DMS114 treated with DMSO at 0.1 percent for 48 hours (cell line): ENCODE measurements around the gene ADCY5.

Experiments used
- DNase-seq: peaks from one replicate; lab custom pipeline; 2025; ENCODE audit not compliant: unreplicated experiment; lab: John Stamatoyannopoulos, UW

Gene ADCY5

DNA sequence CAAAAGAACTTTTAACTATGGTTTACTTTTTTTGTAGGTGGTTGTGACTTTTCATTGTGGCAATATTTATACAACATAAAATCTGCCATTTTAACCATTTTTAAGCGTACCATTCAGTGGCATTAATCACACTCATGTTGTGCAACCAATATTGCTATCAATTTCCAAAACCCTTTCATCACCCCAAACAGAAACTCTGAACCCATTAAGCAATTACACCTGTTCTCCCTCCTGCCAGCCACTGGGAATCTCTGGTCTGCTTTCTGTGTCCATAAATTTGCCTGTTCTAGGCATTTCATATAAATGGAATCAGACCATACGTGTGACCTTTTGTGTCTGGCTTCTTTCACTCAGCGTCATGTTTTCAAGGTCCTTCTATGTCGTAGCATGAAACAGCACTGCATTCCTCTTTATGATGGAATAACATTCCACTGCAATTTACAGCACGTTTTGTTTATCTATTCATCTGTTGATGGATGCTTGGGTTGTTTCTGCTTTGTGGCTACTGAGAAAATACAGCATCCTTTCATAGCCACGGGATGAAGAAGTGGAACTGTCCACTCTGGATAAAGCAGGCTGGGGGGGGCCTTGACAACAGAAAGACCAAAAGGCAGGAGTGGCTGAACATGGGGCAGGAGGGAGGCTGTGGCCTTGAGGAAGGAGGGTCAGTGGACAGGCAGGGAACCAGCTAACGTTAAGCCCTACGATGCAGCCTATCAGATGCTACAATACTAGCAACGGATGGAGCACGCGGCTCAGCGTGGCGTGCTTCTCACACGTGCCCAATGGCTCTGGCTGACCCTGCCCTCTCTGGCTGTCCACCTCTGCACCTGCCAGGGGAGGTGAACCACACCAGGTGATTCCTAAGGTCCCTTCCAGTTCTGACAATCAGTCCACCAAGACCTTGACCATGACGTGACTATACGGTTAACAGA lies 136.3 kb downstream of the ADCY5 start:
- no peak for DNase-seq

DNA sequence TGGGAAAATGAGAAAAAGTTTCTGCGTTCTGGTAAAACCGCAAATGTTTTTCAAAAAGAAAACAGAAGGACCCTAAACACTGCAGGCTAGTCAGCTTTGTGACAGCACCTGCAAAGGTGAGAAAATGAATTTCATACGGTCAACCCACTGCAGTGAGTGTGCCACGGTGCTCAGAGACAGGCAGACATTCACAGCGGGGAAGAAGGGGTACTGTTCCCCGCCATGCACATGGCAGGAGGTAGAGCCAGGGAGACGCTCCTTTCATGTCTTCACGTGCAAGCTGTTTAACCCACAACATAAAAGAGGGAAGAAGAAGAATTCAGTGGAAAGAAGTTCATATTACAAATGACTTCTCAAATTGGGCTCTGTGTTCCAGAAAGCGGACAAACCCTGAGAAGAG lies 137.7 kb downstream of the ADCY5 start:
- no peak for DNase-seq

DNA sequence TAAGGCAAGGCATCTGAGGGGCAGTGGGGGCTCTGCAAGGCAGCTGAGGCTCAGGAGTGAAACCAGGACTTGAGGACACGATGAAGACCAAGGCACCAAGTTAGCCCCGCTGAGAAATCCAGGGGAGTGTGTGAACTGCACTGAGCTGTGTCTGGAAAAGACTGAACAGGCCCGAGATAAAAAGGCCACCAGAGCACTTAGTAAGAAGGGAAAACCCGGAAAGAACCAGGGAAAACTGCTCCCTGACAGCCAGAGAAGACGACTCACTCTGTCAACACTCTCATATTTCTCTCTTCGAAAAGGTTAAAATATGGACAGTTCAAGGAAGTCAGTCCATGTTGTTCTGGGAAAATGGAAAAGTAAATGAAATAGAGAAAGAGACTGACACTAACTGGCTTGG lies 138.1 kb downstream of the ADCY5 start:
- DNase-seq = no peak

DNA sequence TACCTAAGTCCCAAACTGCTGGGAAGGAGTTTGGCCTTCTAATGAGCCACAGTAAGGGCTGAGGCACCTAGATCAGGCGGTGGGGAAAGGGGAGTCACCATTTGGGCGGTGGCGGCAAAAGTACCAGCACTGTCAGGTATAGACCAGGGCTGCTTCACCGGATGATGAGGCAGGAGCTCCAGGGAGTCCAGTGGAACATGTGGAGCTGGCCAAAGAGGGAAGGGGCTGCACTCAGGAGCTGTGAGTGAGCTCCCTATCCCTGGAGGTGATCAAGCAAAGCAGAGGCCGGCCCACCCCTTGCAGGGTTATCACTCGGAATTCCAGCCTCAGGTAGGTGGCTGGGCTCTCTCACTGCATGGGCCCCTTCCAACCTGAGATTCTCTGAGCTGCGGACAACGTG lies 138.7 kb downstream of the ADCY5 start:
- no peak for DNase-seq

DNA sequence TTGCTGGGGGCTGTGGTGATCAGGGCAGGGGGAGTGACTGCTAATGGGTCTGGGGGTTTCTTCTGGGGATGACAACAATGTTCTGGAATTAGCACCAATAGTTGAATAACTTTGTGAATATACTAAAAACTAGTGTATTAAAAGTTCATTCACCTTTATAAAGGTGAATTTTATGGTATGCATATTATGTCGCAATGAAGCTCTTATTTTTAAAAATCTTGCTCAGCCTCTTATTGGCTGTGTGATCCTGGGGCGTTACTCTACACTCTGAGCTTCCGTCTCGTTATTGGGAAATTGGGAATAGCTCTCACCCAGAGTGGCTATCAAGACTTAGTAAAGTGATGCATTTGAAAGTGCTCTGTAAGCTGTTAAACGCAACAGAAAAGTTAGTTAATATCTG lies 141.8 kb downstream of the ADCY5 start:
- DNase-seq = no peak

DNA sequence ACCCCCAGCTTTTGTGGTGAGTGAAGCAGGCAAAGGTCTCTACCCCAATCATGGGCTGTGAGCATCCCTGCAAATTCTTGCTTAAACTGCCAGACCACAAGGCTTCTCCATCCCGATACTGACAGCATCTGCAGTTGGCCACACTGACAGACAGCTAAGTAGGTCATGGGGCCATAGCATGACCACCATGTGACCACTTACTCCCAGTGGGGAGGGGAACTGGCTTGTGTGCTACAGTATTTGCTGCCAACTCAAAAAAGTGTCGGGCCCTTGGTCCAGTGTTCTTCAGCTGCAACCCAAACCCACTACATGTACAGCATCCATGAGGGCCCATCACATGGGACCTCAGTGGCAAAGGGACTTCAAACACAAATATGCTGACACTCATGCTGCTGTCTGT lies 143.7 kb downstream of the ADCY5 start:
- DNase-seq = no peak

DNA sequence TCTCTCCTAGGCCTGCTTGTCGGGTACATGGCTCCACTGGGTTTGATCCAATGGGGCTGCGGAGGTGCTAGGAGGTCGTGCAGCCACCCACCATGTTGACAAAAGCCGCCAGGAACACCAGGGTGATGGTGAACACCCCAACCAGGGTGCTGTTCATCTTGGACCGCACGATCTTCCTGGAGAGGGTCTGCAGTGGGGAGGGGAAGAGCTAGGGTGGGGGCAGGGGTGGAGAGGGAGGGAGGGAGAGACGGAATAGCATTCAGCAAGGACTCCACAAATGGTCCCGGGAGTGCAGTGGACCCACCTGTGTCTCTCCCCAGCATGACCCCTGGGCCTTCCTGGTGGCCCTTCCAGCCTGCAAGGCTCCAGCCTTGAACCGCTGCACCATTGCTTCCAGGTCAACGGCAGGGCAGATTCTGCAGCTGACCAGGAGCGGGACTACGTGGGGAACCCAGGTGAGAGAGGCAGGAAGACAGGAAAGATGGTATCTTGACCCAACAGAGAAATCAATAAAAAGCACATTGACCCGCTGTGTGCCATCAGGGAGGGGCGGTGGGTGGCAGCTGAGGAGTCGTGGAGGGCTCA lies 144.8 kb downstream of the ADCY5 start:
- DNase-seq = no peak

DNA sequence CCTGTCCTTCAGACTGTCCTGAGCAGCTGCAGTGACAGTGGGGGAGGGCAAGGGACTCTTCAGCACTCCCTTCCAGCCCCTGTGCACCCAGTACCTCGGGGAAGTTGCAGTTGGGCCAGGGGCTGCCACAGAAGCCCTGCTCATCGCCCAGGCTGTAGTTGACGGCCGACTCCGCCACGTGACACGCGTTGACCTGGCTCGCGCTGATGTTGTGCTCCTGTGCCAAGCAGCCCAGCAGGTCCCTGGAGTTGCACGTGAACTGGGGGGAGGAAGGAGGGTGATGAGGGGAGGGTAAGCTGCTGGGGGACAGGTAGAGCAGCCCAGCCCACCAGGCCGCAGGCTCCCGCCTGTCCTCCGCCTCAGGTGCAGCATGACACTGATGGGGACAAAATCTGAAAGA lies 145.9 kb downstream of the ADCY5 start:
- DNase-seq = no peak

DNA sequence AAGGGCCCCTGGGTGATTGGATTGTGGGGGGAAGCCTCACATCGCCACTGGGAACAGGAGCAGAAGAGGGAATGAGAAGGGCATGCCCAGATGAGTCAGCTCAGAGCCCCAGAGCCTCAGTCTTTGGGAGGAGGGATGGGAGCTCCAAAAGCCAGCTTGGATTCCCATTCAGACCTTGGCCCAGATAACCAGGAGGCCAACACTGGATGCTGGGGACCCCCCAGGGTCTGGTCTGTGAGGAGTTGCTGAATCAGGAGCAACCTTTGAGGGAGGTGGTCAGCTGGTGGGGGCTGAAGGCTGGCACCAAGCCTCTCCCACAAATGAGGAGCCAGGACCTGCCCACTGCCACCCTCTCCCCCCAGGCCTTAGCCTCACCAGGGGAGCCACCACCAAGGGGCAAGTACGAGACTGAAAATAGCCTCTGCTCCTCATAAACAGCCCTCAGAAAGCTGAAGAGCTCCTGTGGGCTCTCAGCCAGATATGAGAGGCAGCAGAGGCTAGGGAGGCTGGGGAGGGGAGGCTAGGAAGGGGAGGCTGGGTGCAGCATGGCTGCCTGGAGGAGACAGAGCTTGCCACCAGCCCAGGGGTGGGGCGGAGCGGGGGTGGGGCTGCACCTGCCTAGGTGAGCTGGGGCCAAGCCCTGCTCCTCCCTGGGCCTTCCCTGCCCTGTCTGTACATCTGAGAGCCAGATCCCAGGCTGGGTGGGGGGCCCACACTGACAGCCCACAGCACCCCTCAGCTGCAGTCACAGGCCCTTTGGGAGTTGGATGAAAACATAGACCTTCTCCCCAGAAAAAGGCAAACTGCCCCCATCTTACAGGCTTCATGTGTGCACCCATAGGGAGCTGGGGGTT lies 147.3 kb downstream of the ADCY5 start:
- DNase-seq = no peak

DNA sequence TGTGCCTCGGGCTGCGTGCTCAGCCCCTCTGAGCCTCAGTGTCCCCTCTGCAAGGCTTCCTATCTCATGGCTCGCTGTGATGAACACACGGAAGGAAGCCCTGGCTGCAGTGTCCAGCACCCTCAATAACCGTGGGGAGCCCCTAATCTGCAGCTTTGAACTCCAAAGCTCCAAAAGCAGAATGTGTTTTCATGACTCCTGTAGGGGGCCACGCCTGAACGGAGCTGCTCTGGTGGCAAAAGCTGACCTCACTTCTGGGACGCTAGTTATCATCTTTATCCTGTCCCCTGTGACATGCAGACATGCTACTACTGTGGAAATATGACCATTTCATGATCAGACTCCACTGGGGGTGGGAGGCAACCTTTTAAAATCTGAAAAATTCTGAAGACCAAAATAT lies 148.3 kb downstream of the ADCY5 start:
- no peak for DNase-seq

DNA sequence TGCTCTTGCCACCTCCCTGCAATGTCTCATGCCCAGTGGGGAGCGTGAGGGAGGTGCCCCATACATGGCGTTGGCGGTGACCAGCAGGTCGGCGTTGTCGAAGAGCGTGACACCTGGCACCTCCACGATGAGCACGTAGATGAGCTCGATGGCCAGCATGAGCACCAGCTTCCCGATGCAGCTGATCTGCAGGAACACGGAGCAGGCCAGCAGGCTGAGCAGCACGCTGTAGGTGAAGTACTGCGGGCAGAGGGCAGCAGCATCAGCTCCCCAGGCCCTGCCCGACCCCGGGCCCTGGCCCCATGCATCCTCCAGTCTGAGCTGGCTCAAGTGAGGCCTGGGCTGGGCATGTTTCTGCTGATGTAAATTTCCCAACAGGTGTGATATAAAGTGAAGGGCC lies 148.8 kb downstream of the ADCY5 start:
- no peak for DNase-seq

DNA sequence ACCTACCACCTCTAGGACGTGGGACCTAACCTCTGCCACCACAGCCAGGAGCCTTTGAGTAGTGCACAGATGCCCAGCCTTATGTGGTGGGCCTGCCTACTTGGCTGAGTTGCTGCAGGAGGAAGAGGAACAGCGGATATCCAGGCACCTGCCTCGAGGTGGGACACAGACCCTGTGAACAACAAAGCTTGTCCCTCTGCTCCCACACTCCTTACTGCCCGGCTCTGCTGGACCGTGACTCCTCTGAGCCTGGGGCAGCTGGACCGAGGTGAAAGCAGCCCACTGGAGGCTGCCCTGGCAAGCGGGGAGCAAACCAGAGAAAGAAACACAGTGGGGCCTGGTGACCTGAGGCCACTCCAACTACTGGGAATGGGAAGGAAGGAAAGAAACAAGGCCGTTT lies 149.3 kb downstream of the ADCY5 start:
- no peak for DNase-seq

DNA sequence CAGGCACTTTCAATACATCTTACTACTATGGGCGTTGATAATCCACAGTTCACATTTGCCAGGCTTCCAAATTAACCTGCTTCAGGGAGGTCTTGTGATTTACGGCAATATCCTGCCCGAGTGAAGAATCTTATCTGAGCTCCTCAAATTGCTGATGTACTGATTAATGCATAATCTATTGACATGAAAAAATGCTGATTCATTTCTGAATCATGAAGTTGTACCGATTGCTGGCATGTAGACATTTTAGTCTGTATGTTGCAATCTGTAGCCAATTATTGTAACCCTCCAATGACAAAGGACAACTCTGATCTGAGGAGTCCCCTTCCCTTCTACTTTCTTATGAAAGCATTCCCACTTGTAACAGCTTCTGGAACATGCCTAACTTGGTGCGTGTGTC lies 150.0 kb downstream of the ADCY5 start:
- DNase-seq = no peak

DNA sequence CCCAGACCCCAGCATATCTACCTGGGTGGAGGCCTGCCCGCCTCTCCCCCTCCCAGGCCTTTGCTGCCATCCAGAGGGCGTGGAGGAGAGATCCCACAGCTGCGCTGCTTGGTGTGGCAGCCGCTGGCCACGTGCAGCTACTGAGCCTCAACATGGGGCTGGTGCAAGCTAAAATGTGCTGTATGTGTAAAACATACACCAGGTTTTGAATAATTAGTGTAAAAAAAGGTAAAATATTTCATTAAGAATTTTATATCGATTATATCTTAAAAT lies 151.3 kb downstream of the ADCY5 start:
- no peak for DNase-seq

DNA sequence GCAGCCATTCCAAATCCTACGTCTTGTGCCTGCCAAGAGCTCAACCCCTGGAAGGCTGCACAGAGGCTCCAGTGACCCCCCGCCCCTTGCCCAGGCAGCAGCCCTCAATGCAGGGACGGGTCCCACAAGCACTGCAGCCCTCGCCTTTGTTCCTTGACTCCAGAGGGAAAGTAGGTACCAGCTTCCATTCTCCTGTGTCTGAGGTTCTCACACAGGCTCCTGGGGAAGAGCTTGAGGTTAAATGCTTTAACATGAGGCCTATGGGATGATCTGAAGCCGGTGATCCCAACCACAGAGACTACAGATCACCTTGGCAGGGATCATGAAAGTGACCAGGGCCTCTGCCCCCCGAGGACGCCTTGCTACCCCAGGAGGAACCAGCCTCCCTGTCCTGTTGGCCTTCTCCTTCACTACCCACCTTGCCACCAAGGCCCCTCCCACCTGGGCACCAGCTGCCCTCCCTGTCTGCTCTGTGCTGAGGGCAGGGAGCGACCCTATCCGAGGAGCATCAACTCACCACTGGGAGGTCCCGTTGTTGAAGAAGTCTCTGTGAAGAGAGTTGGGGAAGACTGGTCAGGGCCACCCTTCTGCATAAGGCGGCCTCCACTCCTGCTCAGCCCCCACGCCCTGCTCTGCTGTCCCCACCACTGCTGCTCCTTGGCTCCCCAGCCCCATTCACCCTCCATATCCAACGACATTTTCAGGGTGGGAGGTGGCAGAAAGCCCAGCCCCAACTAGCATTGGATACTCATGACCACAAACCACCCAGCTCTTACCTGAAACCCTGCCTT lies 151.9 kb downstream of the ADCY5 start:
- no peak for DNase-seq

DNA sequence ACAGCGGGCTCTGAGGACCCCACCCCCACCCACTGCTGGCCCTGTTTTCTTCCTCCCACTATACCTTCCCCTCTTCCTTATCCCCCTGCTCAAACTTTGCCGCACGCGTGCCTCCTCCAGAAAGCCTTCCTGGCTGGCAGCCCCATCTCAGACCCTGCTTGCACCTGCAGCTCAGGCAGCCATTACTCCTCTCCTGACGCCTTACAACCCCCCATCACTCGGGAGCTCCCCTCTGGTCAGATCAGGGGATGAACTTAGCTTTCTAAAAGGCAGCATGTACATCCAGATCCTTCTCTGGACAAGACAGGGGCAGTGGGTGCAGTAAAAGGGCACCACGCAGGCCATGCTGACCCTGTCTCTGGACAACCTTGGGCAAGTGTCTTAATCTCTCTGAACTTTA lies 152.6 kb downstream of the ADCY5 start:
- DNase-seq = no peak

DNA sequence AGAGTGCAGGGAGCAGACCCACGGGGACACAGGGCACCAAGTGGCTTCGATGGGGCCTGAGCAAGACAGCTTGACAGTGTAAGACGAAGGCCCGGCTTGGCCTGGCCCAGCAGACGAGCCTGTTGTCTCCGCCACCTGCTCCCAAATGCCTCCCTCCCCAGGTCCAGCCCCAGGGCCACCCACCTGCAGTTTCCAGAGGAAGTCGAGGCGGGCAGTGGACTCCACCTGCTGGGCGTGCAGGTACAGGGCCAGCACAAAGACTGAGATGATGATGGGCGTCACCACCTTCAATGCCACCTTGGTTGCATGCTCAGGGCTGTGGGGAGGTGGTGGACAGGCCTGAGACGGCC lies 153.0 kb downstream of the ADCY5 start:
- no peak for DNase-seq

DNA sequence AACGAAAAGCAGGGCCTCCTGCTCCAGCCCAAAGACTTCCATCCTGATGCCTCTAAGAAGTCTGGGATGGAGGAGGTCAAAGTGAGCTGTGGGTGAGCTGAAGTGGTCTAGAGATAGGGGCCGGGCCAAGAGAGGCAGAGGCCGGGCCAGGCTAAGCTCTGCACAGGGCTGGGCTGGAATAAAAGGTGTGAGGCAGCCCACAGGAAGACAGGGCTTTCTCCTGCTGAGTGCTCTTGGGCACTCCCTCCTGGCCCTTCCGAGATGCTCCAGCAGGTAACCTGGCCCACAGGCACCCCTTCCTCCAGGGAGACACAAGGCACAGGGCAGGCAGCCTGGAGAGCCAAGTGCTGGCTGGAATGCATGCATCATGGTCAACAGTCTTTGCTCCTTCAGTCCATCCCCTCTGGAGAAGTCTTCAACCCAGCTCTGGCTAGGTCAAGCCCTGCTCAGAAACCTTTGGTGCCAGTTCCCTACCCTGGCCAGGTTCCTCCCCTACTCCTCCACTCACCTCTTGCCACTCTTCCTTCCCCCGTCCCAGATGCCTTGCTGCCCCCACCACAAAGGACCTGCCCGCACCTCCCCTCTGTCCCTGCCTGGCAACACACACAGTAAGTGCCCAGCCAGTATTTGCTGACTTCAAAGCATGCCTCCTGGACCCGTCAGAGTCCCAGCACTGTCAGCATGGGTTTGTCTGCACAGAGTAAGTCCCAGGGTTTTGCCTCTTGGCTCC lies 153.6 kb downstream of the ADCY5 start:
- no peak for DNase-seq

DNA sequence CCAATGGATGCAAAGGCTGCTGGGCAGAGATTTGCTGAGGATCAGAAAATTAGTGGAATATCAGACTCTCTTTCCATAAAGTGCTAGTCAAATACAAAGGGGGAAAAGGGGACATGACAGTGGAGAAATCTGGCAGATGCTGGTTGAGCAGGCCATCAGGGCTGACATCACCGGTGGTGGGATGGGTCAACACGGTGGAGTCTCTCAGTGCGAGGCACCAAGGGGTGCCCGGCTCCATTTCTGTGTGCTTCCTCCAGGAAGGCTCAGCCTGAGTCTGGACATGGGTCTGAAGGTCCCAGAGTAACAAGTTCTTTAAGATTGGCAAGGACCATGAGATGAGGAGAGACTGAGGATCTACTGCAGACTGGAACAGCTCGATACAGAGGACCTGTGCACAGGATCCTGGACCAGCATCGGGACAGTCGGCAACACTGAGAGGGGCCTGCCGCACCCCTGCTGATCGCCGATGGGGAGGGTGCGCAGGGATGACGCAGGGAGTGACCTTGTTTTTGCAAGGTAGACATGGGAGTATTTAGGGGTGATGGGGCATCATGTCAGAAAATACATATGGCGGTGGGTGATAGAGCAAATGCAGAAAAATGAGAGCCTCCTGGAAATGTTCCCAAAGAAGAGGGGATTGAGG lies 154.5 kb downstream of the ADCY5 start:
- DNase-seq = no peak
